BLaER1 treated with 17β-estradiol and CSF1 and Interleukin-3, amounts not matched to agents 10 nM and 100 nM (cell line): ENCODE results near the gene BAD.

Source experiments
- H3K27ac ChIP-seq, 11 experiments: shearing (Covaris generic); formaldehyde crosslinking; 2 replicates each; pipeline ENCODE4 v1.8.1; 2022
- H3K27me3 ChIP-seq, 11 experiments: shearing (Covaris generic); formaldehyde crosslinking; 2 replicates each; pipeline ENCODE4 v1.8.1; 2022
- H3K36me3 ChIP-seq, 11 experiments: shearing (Covaris generic); formaldehyde crosslinking; 2 replicates each; pipeline ENCODE4 v1.8.1; 2022
- H3K4me1 ChIP-seq, 10 experiments: shearing (Covaris generic); formaldehyde crosslinking; 2 replicates each; pipeline ENCODE4 v1.8.1; 2022
- H3K4me2 ChIP-seq, 11 experiments: shearing (Covaris generic); formaldehyde crosslinking; 2 replicates each; pipeline ENCODE4 v1.8.1; 2022
- H3K4me3 ChIP-seq, 10 experiments: shearing (Covaris generic); formaldehyde crosslinking; 2 replicates each; pipeline ENCODE4 v1.8.1; 2022
- H3K9ac ChIP-seq, 11 experiments: shearing (Covaris generic); formaldehyde crosslinking; 2 replicates each; pipeline ENCODE4 v1.8.1; 2022
- H3K9me3 ChIP-seq, 11 experiments: shearing (Covaris generic); formaldehyde crosslinking; replicated peaks in 1 of 11; 2 replicates each; pipeline ENCODE4 v1.8.1; 2022
- H4K20me1 ChIP-seq, 11 experiments: shearing (Covaris generic); formaldehyde crosslinking; 2 replicates each; pipeline ENCODE4 v1.8.1; 2022
- Cebpa-rat ChIP-seq, 11 experiments: shearing (Covaris generic); IDR thresholded peaks; 2 replicates each; pipeline ENCODE4 v1.8.1; 2022

Gene BAD

DNA sequence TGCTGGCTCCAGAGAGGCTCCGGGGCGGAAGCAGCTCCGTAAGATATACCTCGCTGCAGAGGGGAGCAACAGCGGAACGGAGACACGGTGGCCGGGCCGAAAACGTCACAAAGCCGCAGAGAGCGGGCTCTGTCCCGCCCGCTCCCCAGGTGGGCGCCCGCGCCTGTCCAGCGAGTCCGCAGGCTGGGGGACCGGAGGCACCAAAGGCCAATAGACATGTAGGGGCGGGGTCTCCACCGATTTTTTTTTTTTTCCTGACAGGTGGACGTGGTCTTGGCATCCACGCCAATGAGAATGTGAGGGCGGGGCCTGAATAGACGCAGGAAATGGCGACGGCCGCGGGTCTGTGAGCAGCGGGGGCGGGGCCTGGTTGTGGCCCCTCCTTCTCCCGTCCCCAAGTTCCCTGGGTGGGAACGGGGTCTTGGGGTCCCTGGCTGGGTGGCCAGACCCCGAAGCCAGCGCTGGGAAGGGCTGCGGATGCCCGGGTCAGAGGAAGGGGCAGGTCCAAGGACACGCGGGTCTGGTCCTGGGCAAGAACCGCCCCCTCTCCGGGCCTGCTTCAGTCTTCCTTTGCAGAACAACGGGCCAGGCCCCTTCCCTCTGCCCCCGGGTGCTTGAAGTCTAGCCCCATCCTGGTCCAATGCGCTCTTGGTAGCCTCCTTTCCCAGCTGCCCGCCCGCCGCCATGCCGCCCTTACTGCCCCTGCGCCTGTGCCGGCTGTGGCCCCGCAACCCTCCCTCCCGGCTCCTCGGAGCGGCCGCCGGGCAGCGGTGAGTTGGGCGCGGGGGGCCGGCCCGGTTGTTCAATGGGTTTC, 54.1 kb downstream of the BAD start, which contains the start of gene DNAJC4:
Gene DNAJC4, plus strand, starts transcription at position 378 of the 814 bp plus-strand sequence. Its CDS starts 307 bp downstream, at position 685.
- Histone ChIP-seq H4K20me1 (peaks cover 0 to 34% (median 3%) of the 10 kb centered on the region in 11 experiments; a peak in 12 of 22 replicates), H3K4me3 (peak within 1 kb of the TSS; percentile 65 to 79 (median 70)), H3K36me3 (peaks cover 0 to 6% (median 0%) of the 10 kb centered on the region in 11 experiments; a peak in 3 of 22 replicates), H3K9me3 (no peaks in the 10 kb centered on the region), H3K9ac (peak within 1 kb of the TSS; percentile 76 to 89 (median 82)), H3K4me1 (peaks cover 69 to 87% (median 81%) of the 10 kb centered on the region in 10 experiments), H3K27me3 (no peaks in the 10 kb centered on the region), H3K27ac (peak within 1 kb of the TSS; percentile 34 to 89 (median 84); a peak in 21 of 22 replicates), H3K4me2 (peak within 1 kb of the TSS; percentile 94 to 100 (median 99))
- TF ChIP-seq Cebpa-rat (IDR thresholded peaks at IDR 0.05): no peak

DNA sequence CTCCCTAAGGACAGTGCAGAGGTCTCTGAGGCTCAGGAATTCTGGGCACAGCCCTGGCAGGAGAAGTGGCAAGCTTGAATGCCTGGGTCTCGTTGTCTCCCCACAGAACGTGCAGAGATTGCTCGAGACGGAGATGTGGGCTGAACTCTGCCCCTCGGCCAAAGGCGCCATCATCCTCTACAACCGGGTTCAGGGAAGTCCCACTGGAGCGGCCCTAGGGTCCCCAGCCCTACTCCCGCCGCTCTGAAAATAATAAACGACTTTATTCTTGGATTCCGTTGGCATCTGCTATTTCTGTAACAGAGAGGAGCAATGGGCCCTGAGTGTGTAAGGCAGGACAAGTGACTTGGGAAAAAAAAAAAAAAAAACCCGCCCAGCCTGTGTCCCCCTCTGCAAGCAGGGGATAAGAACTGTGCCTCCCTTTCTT, 54.7 kb downstream of the BAD start:
- H3K4me1 ChIP-seq: peaks cover 70 to 88% (median 82%) of the 10 kb centered on the region in 10 experiments
- H3K9ac ChIP-seq: peak overlapping the region; percentile 76 to 89 (median 82)

DNA sequence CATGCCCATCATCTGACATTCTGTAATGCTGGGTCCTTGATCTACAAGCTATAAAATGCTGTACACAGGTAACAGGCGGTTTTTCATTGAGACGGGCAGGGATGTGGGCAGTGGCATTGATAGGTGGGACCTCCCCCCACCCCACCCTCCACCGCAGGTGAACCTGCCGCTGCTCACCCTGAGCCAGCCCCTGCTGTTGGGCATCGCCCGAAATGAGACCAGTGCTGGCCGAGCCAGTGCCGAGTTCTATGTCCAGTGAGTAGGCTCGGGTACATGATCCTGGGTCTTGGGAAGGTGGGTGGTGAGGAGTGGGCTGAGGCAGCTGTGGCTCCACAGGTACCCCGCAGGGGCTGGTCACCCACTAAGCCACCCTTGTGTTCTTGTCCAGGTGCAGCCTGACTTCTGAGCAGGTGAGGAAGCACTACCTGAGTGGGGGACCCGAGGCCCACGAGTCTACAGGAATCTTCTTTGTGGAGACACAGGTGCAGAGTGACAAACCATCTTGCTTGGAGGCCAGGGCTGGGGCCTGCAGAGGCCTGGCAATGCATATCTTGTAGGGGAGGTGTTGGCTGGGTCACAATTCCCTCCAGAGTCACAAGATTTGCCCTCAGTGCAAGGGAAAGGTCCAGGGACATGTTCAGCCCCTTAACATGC, 55.2 kb downstream of the BAD start:
- H4K20me1 ChIP-seq: peaks cover 8 to 42% (median 13%) of the 10 kb centered on the region in 11 experiments; a peak in 19 of 22 replicates
- peak overlapping the region in 9 of 11 experiments; percentile 80 to 89 (median 84); a peak in 18 of 22 replicates for H3K27ac ChIP-seq
- peak overlapping the region; percentile 65 to 79 (median 70); a peak in 19 of 20 replicates for H3K4me3 ChIP-seq

More for the DNA sequence above, 54.7 kb downstream of the BAD start:
- H4K20me1 ChIP-seq: peaks cover 5 to 36% (median 7%) of the 10 kb centered on the region in 11 experiments; a peak in 19 of 22 replicates
- peaks cover 0 to 12% (median 2%) of the 10 kb centered on the region in 11 experiments; a peak in 9 of 22 replicates for H3K36me3 ChIP-seq
- H3K27ac ChIP-seq: peak overlapping the region in 10 of 11 experiments; percentile 60 to 89 (median 84); a peak in 20 of 22 replicates
- peak overlapping the region; percentile 94 to 100 (median 99) for H3K4me2 ChIP-seq
- H3K9me3 ChIP-seq: no peaks in the 10 kb centered on the region
- H3K4me3 ChIP-seq: peak overlapping the region; percentile 65 to 79 (median 70)
- TF ChIP-seq Cebpa-rat (IDR thresholded peaks at IDR 0.05): no peak
- no peaks in the 10 kb centered on the region for H3K27me3 ChIP-seq

DNA sequence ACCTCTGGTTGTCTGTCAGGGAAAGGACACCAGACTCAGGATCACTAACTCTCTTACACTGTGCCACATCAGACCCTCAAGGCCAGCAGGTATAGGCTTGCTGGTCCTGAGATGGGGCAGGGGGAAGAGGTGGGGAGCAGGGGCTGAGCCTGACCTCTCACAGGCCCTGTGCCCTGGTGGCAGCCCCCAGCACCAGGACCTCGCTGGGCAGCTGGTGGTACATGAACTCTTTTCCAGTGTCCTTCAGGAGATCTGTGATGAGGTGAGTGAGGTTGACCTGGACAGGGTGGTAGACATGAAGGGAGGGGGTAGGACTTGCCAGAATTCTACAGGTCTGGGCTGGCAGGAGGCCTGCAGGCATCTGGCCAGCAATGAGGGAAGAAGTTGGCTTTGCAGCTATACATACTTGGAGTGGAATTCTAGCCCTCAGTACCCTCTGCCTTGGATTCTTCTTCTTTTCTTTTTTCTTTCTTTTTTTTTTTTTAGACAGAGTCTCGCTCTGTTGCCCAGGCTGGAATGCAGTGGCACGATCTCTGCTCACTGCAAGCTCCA, 57.0 kb downstream of the BAD start:
- Histone ChIP-seq H3K9ac (peak overlapping the region; percentile 75 to 91 (median 83)), H3K27me3 (no peaks in the 10 kb centered on the region), H3K27ac (peak overlapping the region in 10 of 11 experiments; percentile 65 to 95 (median 88); a peak in 20 of 22 replicates), H3K36me3 (peaks cover 20 to 35% (median 24%) of the 10 kb centered on the region in 11 experiments), H3K4me1 (peaks cover 77 to 93% (median 87%) of the 10 kb centered on the region in 10 experiments), H4K20me1 (peaks cover 8 to 48% (median 30%) of the 10 kb centered on the region in 11 experiments; a peak in 20 of 22 replicates), H3K9me3 (no peaks in the 10 kb centered on the region), H3K4me3 (peak overlapping the region; percentile 62 to 79 (median 72)), H3K4me2 (peak overlapping the region; percentile 94 to 100 (median 98))
- no peak for TF ChIP-seq Cebpa-rat (IDR thresholded peaks at IDR 0.05)

More for the DNA sequence above, 55.2 kb downstream of the BAD start:
- peaks cover 3 to 17% (median 7%) of the 10 kb centered on the region in 11 experiments; a peak in 19 of 22 replicates for H3K36me3 ChIP-seq
- peak overlapping the region; percentile 76 to 89 (median 82) for H3K9ac ChIP-seq
- TF ChIP-seq Cebpa-rat (IDR thresholded peaks at IDR 0.05): no peak
- no peaks in the 10 kb centered on the region for H3K9me3 ChIP-seq
- no peaks in the 10 kb centered on the region for H3K27me3 ChIP-seq
- H3K4me2 ChIP-seq: peak overlapping the region; percentile 94 to 100 (median 99)
- peaks cover 76 to 94% (median 87%) of the 10 kb centered on the region in 10 experiments for H3K4me1 ChIP-seq

DNA sequence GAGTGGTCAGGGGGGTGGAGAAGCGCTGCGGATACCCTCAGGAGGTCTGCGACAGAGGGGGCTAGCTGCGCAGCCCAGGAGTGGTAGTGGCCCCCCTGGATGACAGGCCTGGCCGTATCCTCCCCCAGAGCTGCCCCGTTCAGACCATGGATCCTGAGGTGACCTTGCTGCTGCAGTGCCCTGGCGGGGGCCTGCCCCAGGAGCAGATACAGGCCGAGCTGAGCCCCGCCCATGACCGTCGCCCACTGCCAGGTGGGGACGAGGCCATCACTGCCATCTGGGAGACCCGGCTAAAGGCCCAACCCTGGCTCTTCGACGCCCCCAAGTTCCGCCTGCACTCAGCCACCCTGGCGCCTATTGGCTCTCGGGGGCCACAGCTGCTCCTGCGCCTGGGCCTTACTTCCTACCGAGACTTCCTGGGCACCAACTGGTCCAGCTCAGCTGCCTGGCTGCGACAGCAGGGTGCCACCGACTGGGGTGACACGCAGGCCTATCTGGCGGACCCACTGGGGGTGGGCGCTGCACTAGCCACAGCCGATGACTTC, 57.9 kb downstream of the BAD start:
- H3K27ac ChIP-seq: peak overlapping the region; percentile 59 to 95 (median 87)
- no peak for TF ChIP-seq Cebpa-rat (IDR thresholded peaks at IDR 0.05)
- peaks cover 29 to 44% (median 33%) of the 10 kb centered on the region in 11 experiments for H3K36me3 ChIP-seq
- peak overlapping the region; percentile 75 to 91 (median 83) for H3K9ac ChIP-seq
- H3K4me1 ChIP-seq: peaks cover 76 to 87% (median 80%) of the 10 kb centered on the region in 10 experiments
- peaks cover 8 to 53% (median 35%) of the 10 kb centered on the region in 11 experiments; a peak in 20 of 22 replicates for H4K20me1 ChIP-seq
- no peaks in the 10 kb centered on the region for H3K9me3 ChIP-seq
- H3K4me3 ChIP-seq: peak overlapping the region; percentile 62 to 79 (median 72)
- no peaks in the 10 kb centered on the region for H3K27me3 ChIP-seq
- H3K4me2 ChIP-seq: peak overlapping the region; percentile 94 to 100 (median 98)

DNA sequence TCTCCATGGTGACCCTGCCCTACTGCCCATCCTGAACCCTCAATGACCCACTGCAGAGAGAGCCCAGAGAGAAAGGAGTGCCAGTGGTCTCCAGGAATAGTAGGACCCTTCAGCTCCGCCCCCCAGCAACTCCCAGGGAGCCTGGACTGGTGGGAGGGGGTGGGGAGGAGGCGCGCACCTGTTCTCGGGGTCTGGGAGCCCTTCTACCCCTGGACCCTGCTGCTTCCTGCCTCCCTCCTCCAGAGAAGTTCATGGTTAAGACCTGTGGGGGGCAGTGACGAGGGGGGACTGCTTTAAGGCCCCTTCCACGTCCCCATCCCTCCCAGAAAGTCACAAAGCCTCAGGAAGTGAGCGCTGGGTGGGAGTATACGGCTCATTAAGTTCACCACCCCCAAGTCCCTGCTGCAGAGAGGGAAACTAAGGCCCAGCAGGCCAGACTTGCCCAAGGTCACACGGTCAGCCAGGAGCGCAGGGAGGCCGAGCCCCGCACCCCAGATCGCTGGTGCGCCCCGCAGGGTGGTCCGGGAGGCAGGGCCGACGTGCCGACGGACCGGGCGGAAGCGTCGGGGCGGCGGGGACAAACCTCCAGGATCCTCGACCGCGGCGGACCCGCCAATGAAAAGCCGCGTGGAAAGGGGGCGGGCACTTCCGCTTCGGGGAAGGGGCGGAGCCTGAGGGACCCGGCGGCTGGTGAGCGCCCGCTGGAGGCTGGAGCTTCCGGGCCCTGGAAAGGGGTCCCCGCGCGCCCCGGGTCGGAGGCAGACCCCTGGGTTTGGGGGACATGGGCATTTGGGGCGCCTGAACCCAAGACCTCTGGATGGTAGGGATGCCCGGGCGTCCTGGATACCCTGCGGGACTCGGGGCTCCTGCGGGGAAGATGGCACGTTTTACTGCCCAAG, 58.6 kb downstream of the BAD start, which contains the start of the genes NUDT22 and TRPT1:
Gene NUDT22, plus strand, starts transcription at position 667 of the 899 bp plus-strand sequence. CDS start 379 bp downstream, outside the sequence.
Gene TRPT1, minus strand, starts transcription at position 579 of the 899 bp plus-strand sequence. Its CDS starts 326 bp downstream, at position 253.
- no peak for TF ChIP-seq Cebpa-rat (IDR thresholded peaks at IDR 0.05)
- Histone ChIP-seq H3K9ac (peak within 1 kb of the TSS; percentile 75 to 91 (median 83)), H3K4me1 (peaks cover 69 to 87% (median 75%) of the 10 kb centered on the region in 10 experiments), H4K20me1 (peaks cover 8 to 61% (median 38%) of the 10 kb centered on the region in 11 experiments; a peak in 20 of 22 replicates), H3K4me2 (peak within 1 kb of the TSS; percentile 94 to 100 (median 98)), H3K36me3 (peaks cover 36 to 51% (median 40%) of the 10 kb centered on the region in 11 experiments), H3K27ac (peak within 1 kb of the TSS; percentile 59 to 95 (median 87)), H3K4me3 (peak within 1 kb of the TSS; percentile 62 to 79 (median 72)), H3K9me3 (no peaks in the 10 kb centered on the region), H3K27me3 (no peaks in the 10 kb centered on the region)
